DMS153 (cell line): ENCODE measurements around the gene ESCO1.
"Not testable (repeated sequence)": the region's sequence is repeated elsewhere in the genome, so short reads cannot be mapped to it uniquely, and the experiment has no call there.

Source experiments
- DNase-seq: peaks from one replicate; lab custom pipeline; 2025; lab: John Stamatoyannopoulos, UW

The ESCO1 gene

DNA sequence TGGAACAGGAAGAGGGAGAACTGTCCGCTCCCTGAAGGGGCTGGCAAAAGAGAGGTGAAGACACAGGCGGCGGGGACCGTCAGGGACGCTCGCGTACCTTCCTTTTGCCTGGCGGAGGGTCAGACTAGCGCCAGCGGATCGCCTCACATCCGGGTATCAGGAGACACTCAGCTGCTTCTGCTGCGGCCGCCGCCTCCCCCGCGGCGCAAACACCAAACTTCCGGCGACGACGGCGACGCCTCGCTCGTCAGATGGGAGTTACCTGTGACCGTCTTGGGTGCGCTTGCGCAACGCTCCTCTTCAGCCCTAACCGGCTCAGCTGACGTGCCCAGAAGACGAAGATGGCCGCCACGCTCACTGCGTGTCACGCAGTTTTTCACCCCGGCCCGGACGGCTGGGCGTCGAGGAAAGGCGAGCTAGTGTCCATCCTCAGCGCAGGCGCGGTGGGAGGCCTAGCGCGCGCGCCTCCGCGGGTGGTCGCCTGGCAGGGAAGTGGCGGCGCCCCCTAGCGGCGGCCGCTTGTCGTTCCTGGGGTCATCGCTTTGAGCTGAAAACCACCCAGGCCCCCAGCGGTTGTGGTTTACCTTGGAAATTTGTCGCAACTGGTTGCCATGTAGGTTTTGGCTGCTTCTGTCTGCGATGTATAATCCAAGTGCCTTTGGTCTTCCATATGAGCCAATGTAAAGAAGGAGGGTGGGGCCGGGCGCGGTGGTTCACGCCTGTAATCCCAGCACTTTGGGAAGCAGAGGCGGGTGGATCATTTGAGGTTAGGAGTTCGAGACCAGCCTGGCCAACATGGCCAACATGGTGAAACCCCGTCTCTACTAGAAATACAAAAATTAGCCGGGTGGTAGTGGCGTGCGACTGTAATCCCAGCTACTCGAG is at the start of gene ESCO1:
Gene ESCO1 (minus strand): TSS at position 179 of the 885 bp plus-strand sequence. CDS start 25,861 bp downstream, outside the sequence.
- peak; percentile 98 for DNase-seq

DNA sequence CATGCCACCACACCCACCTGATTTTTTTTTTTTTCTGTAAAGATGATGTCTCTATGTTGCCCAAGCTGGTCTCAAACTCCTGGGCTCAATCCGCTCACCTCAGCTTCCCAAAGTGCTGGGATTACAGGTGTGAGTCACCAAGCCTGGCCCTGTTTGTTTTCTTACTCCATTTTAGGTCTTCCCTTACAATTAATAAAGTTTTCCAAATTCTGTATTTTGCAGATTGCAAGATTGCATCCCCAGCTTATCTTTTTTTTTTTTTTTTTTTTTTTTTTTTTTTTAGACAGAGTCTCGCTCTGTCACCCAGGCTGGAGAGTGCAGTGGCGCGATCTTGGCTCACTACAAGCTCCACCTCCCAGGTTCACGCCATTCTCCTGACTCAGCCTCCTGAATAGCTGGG is 39.9 kb upstream of the ESCO1 start:
- not testable (repeated sequence) for DNase-seq

DNA sequence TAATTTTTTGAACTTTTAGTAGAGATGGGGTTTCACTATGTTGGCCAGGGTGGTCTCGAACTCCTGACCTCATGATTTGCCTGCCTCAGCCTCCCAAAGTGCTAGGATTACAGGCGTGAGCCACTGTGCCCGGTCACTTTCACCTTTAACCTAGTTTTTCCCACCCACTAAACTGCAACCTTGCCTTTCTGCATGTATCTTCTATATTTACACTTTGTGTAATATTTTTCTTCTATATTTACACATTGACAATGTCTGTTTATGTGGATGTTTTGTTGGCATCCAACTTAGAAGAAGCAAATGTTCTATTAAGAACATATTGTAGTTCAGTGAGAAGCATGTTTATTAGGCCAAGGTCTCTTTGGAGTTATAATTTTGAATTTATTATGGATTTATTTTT is 38.3 kb upstream of the ESCO1 start:
- DNase-seq: no peak

- no peak for DNase-seq
Measured at GRCh38 chr18:21636769-21637168, 36.3 kb upstream of the ESCO1 start.

DNA sequence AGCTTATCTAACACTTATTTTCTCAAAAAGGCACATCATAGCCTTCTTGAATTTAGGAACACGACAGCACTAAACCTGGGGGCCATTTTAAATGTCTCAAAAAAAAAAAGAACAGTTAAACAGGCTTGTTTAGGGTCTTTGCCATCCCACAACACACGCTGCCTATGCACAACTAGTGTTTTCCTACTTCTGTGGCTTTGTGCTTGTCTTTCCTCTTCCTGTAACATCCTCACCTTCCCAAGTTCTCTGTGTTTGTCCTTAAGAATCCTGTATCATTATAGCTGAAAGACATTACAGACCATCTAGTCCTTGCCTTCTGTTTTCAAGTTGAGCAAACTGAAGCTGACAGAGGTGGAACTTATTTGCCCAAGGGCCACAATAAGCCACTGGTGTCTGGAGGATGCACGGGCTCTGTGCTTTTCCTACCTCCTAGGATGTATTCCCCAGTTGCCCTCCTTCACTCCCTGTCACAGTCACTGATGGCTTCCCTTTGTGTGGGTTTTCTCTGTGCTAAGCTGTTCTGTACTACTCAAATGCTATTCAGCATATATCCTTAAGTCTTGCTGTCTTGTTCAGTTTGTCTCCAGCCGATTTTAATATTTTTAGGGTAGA is 34.2 kb upstream of the ESCO1 start:
- no peak for DNase-seq

DNA sequence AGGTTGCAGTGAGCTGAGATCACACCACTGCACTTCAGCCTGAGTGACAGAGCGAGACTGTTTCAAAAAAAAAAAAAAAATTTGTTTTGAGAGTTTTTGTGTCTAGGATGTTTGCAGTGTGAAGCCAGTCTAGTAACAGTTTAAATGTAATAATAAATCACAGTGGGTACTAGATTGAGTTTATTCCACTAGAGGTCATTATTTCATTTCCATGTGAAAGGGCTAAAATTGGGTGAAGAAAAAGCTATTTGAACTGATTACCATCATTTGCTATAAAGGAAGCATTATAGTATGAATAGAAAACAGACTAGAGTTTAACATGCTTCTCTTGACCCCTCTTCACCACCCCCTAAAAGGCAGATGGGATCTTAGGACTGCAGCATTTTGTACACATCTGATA is 31.9 kb upstream of the ESCO1 start:
- DNase-seq: no peak

- no peak for DNase-seq
Measured at GRCh38 chr18:21629089-21629832, 28.8 kb upstream of the ESCO1 start.

DNA sequence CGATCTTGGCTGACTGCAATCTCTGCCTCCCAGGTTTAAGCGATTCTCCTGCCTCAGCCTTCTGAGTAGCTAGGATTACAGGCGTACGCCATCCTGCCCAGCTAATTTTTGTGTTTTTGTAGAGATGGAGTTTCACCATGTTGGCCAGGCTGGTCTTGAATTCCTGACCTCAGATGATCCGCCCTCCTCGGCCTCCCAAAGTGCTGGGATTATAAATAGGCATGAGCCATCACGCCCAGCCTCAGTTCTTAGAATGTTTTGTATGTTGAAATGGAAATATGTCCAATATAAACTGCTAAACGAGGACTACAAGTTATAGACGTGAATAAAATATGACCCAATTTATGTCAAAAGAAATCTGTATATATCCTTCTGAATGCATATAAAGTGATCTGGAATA is 21.1 kb upstream of the ESCO1 start:
- not testable (repeated sequence) for DNase-seq

GRCh38 chr18:21612125-21613039 is 11.9 kb upstream of the ESCO1 start, which contains the start of gene SNRPD1:
Gene SNRPD1, plus strand, starts transcription at chr18:21612314. Its CDS starts 116 bp downstream, at chr18:21612430.
- peak; percentile 89 for DNase-seq

- not testable (repeated sequence) for DNase-seq
Measured at GRCh38 chr18:21611401-21612124, 11.1 kb upstream of the ESCO1 start.

DNA sequence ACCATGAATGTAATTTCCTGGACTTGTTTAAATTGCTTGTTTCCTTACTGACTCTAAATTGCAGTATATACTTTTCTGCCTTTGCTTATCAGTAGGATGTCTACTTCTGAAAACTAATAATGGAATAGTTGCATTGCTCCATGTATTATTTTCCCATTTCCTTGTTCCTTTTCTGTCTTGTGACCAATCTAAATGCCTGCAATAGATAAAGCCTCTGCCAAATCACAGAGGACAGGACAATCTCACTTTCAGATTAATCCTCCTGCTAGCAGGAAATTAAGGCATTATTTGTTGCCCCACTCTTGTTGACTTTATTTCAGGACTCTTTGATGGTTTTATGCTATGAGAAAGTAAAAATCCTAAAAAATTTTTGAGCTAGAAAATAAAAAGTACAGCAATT is 4.7 kb upstream of the ESCO1 start:
- no peak for DNase-seq

GRCh38 chr18:21604671-21605070 is 4.2 kb upstream of the ESCO1 start:
- no peak for DNase-seq

DNA sequence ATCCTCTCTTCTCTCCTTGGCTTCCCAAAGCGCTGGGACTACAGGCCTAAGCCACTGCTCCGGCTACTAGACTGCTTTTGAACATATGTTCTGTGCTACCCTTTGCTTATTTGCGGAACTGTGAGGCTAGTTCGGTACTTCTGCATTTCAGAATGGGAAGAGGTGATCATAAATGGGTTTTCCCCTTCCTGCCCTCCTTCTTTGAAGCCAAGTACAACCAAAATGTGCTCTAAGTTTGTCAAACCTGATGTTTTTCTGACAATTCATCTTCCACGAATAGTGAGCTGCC is 1.7 kb upstream of the ESCO1 start:
- DNase-seq: no peak

DNA sequence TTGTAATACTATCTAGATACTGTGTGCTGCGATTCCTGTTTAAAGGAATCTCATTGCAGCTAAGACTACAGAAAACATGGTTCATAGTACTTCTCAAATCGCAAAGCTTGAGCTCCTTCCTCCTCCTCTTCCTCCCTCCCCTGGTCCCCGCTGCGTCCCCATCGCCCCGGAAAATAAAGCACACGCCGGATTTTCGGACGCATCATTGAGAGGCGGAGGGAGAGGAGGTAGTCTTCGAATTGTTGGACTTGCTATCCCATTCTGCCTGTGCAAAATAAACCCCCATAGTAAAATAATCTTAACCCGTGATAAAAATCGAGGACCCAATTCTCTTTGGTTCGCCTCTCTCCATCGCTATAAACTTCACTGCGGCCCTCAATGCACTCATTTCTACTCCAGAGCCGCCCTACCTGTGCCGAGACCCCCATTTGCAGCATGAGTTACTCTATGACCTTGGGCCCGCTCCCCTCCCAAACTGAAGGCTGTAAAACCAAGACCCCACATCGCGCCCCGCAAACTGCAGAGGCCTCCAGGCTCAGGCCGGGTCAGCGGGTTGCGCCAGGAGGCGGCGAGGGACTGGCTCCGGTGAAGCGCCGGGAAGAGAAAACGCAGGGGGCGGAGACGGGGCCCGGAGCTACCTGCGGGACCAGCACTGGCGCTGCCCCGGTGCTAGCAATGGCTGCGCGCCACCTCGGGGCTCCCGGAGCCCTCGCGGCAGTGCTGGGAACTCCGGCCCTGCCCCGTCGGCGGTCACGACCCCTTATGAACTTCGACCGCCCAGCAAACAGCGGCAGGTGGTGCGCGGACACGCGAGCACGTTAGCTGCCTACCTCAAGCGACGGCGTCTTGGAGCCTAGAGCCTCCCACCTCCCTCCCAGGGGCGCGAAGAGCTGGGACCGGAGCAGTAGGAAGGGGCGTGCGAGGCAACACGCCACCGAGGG is 649 bp downstream of the ESCO1 start:
- no peak for DNase-seq

DNA sequence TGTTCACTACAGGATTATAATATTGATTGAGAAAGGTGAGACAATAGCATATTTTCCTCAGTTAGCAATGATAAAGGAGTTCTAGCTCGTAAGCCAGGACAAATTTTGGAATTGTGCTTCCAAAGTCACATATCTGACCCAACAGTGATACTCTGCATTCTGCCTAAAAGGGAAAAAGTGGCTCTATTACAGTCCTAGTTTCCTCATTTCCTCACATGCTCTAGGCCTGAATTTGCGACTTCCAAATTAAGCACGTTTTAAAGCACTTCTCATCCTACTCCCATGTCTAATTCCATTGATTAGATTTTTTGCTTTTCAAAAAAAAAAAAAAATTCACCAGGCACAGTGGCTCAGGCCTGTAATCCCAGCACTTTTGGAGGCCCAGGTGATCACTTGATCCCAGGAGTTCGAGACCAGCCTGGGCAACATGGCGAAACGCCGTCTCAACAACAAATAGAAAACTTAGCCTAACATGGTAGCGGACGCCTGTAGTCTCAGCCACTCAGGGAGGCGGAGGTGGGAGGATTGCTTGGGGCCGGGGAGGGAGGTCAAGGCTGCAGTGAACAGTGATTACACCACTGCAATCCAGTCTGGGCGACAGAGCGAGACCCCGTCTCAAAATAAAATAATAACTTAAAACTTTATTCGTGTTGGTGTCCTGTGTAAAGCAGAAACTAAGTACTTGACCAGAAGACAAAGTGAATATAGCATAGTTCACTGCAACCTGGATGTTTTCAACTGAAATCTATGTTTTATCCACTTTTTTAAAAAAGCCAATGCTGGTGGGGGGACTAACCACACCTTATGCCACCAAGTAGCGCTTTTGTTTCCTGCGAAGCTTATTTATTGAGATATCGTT is 1.5 kb downstream of the ESCO1 start:
- DNase-seq: no peak

GRCh38 chr18:21597620-21598019 is 2.9 kb downstream of the ESCO1 start:
- no peak for DNase-seq

DNA sequence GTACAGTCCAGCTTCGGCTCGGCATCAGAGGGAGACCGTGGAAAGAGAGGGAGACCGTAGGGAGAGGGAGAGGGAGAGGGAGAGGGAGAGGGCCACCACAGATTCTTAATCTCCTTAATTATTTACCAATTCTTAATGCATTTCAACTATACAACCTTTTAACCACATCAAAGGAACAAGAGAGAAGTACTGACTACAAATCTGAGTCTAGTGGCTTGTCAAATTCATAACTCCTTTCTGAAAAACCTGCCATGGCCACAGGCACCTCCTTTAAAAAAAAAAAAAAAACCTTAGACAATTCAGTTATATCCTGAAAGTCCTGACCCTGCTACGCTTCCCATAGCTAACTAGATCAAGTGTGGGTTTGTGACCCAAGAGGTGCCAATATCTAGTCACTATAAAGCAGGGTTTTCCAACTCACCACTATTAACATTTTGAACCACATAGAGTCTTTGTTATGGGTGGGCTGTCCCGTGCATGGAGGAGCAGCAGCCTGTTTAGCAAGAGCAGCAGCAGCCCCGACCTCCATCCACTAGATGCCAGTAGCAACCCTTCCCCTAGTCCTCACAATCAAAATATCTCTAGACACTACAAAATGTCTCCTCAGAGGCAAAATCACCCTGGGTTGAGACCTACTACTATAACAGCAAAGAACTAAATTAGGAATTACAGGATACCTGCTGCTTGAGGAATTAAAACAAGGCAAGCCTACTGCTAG is 6.8 kb downstream of the ESCO1 start:
- no peak for DNase-seq

- not testable (repeated sequence) for DNase-seq
Measured at GRCh38 chr18:21592361-21592760, 8.1 kb downstream of the ESCO1 start.
